Measurements from ENCODE around the gene ETV7. TPM values are rescaled to one million over a fixed set of nuclear protein-coding genes. Genes with fewer than 3 reads are reported as not detected.

The ETV7 gene
- total and polyA plus RNA-seq, 4 donors: 0.17 to 0.84 (median 0.36) TPM

DNA sequence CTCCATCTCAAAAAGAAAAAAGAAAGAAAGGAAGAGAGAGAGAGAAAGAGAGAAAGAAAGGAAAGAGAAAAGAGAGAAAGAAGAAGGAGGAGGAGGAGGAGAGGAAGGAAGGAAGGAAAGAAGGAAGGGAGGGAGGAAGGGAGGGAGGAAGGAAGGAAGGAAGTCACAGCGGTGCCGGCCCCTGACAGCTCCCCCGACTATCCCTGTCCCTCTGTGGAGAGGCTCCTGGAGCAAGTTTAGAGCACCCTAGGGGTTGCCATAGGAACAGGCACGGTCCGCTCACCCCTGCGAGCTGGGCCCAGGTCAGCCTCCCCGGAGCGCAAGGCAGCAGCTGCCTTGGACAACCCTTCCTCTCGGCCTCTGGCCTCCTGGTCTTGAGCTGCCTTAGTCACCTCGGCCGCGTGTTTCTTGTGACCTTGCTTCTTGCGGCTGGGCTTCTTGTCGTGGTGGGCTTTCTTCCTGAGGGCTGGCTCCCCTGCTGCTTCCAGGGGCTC is 57.6 kb downstream of the ETV7 start:
- H3K27me3 ChIP-seq (ENCODE audit: control insufficient read depth in 4 of 4, insufficient read depth in 4 of 4, low read length in 3 of 4): peaks cover 0 to 2% (median 0%) of the 10 kb centered on the region in 4 donors
- no peaks in the 10 kb centered on the region for H3K9me3 ChIP-seq (ENCODE audit: control insufficient read depth in 4 of 4, low read length in 3 of 4)
- no peaks in the 10 kb centered on the region for H3K36me3 ChIP-seq (ENCODE audit: control insufficient read depth in 4 of 4, insufficient read depth in 3 of 4, low read depth in 1 of 4, low read length in 3 of 4)
- no peak overlapping the region for H3K27ac ChIP-seq (ENCODE audit: low read depth in 1 of 2, low read length in 2 of 2)
- 71% methylated on average over 14 of the region's 14 CpGs for WGBS
- no peaks in the 10 kb centered on the region for H3K4me1 ChIP-seq (ENCODE audit: control insufficient read depth in 4 of 4, insufficient read depth in 4 of 4, low read length in 3 of 4)
- H3K4me3 ChIP-seq (ENCODE audit: low read depth in 1 of 3, low read length in 3 of 3): no peak overlapping the region
- no peak for DNase-seq (ENCODE audit: low spot score)
- no peak overlapping the region for H3K9ac ChIP-seq (ENCODE audit: low read depth in 1 of 2, low read length in 2 of 2)
- TF ChIP-seq SP1 (IDR thresholded peaks at IDR 0.05): no peak
- TF ChIP-seq RXRA (IDR thresholded peaks at IDR 0.05): no peak
- TF ChIP-seq FOXA1 (IDR thresholded peaks at IDR 0.05): no peak
- TF ChIP-seq RAD21 (IDR thresholded peaks at IDR 0.05): no peak
- TF ChIP-seq, protein P1, sequence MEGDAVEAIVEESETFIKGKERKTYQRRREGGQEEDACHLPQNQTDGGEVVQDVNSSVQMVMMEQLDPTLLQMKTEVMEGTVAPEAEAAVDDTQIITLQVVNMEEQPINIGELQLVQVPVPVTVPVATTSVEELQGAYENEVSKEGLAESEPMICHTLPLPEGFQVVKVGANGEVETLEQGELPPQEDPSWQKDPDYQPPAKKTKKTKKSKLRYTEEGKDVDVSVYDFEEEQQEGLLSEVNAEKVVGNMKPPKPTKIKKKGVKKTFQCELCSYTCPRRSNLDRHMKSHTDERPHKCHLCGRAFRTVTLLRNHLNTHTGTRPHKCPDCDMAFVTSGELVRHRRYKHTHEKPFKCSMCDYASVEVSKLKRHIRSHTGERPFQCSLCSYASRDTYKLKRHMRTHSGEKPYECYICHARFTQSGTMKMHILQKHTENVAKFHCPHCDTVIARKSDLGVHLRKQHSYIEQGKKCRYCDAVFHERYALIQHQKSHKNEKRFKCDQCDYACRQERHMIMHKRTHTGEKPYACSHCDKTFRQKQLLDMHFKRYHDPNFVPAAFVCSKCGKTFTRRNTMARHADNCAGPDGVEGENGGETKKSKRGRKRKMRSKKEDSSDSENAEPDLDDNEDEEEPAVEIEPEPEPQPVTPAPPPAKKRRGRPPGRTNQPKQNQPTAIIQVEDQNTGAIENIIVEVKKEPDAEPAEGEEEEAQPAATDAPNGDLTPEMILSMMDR (IDR thresholded peaks at IDR 0.05; ENCODE audit: low read depth, low read length, missing input control): no peak
- TF ChIP-seq ATF3 (IDR thresholded peaks at IDR 0.05): no peak
- TF ChIP-seq HNF4A (conservative IDR thresholded peaks at IDR 0.05): no peak
- TF ChIP-seq EGR1 (IDR thresholded peaks at IDR 0.05; ENCODE audit: low read depth in 2 of 2): no peak
- TF ChIP-seq GABPA (IDR thresholded peaks at IDR 0.05 in 1 of 2, conservative IDR thresholded peaks at IDR 0.05 in 1 of 2): no peak
- no peak for TF ChIP-seq REST (IDR thresholded peaks at IDR 0.05)

- Histone ChIP-seq H3K4me3 (ENCODE audit: low read depth in 1 of 3, low read length in 3 of 3) (no peak overlapping the region), H3K27me3 (ENCODE audit: control insufficient read depth in 4 of 4, insufficient read depth in 4 of 4, low read length in 3 of 4) (no peaks in the 10 kb centered on the region), H3K36me3 (ENCODE audit: control insufficient read depth in 4 of 4, insufficient read depth in 3 of 4, low read depth in 1 of 4, low read length in 3 of 4) (no peaks in the 10 kb centered on the region), H3K9me3 (ENCODE audit: control insufficient read depth in 4 of 4, low read length in 3 of 4) (no peaks in the 10 kb centered on the region), H3K27ac (ENCODE audit: low read depth in 1 of 2, low read length in 2 of 2) (no peak overlapping the region), H3K9ac (ENCODE audit: low read depth in 1 of 2, low read length in 2 of 2) (no peak overlapping the region), H3K4me1 (ENCODE audit: control insufficient read depth in 4 of 4, insufficient read depth in 4 of 4, low read length in 3 of 4) (no peaks in the 10 kb centered on the region)
- DNase-seq (ENCODE audit: low spot score): no peak
- TF ChIP-seq HNF4G (IDR thresholded peaks at IDR 0.05): no peak
- TF ChIP-seq ZBTB33 (IDR thresholded peaks at IDR 0.05): no peak
- TF ChIP-seq, protein P1 (IDR thresholded peaks at IDR 0.05; ENCODE audit: low read depth, low read length, missing input control): no peak
- no peak for TF ChIP-seq TAF1 (conservative IDR thresholded peaks at IDR 0.05)
- TF ChIP-seq SP1 (IDR thresholded peaks at IDR 0.05): no peak
- TF ChIP-seq NR2F2 (IDR thresholded peaks at IDR 0.05): no peak
- 78% methylated on average over 7 of the region's 7 CpGs for WGBS
Observed at GRCh38 chr6:36328600-36328999, 58.9 kb downstream of the ETV7 start.

Data from liver (tissue), 9 donors.